Endothelial cell of umbilical vein (primary cell): ENCODE results near the gene PRKG1. TPM values are rescaled to one million over a fixed set of nuclear protein-coding genes. Genes with fewer than 3 reads are reported as not detected.

Experiments used
- BruUV-seq: library from RNA; stranded (reverse); fragments of 400-500 nt; replicated peaks from 2 replicates; lab custom pipeline; 2021; lab: Mats Ljungman, UMichigan
- CTCF ChIA-PET: fragments of 300-600, 350-600 bp; sonication (Branson Sonifier 250); formaldehyde crosslinking; loops from one replicate; lab custom pipeline; 2021; ENCODE audit warnings: antibody characterized with exemption, inconsistent platforms; lab: Charles Lee
- POLR2A ChIA-PET: fragments of 300-600, 350-600 bp; sonication (Branson Sonifier 250); formaldehyde crosslinking; loops from one replicate; lab custom pipeline; 2021; ENCODE audit warnings: antibody characterized with exemption, inconsistent platforms; lab: Charles Lee
- DNase-seq: peaks from one replicate; pipeline ENCODE4 v3.0.0-alpha.2; 2011; ENCODE audit warnings: low read depth, low spot score
- FAIRE-seq: peaks from 2 replicates; lab custom pipeline; 2011; peaks lifted over from hg19 to GRCh38; lab: Jason Lieb, UNC
- H2AFZ ChIP-seq: 2 replicates; pipeline ENCODE4 v1.6.0; 2012; ENCODE audit warnings: low read depth, low read length, control low read depth, inconsistent platforms
- H3K27ac ChIP-seq: 2 replicates; pipeline ENCODE4 v1.5.1; 2011; ENCODE audit warnings: low read depth, mild to moderate bottlenecking, control low read depth, low read length, moderate library complexity; ENCODE audit not compliant: insufficient read depth
- H3K27me3 ChIP-seq, 2 experiments: 2 replicates each; pipeline versions ENCODE4 v1.6.0 to v1.6.1; 2011; ENCODE audit warnings: low read length in 2 of 2, mixed read lengths in 1 of 2; ENCODE audit not compliant: control insufficient read depth in 2 of 2, insufficient read depth in 2 of 2
- H3K36me3 ChIP-seq, 2 experiments: 2 replicates in 1 of 2; 3 replicates in 1 of 2; pipeline ENCODE4 v1.5.1; 2011; ENCODE audit warnings: low read length in 2 of 2, mild to moderate bottlenecking in 1 of 2, moderate library complexity in 1 of 2; ENCODE audit not compliant: control insufficient read depth in 2 of 2, insufficient read depth in 2 of 2; ENCODE audit errors: extremely low read depth in 1 of 2
- H3K4me1 ChIP-seq: 3 replicates; pipeline ENCODE4 v1.5.1; 2011; ENCODE audit warnings: mild to moderate bottlenecking, low read length; ENCODE audit not compliant: control insufficient read depth, insufficient read depth; ENCODE audit errors: extremely low read depth
- H3K4me2 ChIP-seq: 2 replicates; pipeline ENCODE4 v1.6.1; 2011; ENCODE audit warnings: low read length, control low read depth, mixed read lengths; ENCODE audit not compliant: insufficient read depth
- H3K4me3 ChIP-seq, 3 experiments: fragments of 200-600 bp in 1 of 3; sonication (generic), shearing (Covaris generic) in 1 of 3; replicated peaks in 1 of 3; 2 replicates each; pipeline ENCODE4 v1.5.1; 2011 to 2016; ENCODE audit warnings: control low read depth in 3 of 3, low read length in 3 of 3, mild to moderate bottlenecking in 2 of 3, inconsistent platforms in 1 of 3, low read depth in 1 of 3, moderate library complexity in 1 of 3; ENCODE audit not compliant: insufficient read depth in 1 of 3
- H3K79me2 ChIP-seq: 2 replicates; pipeline ENCODE4 v1.6.0; 2012; ENCODE audit warnings: low read length, inconsistent platforms; ENCODE audit not compliant: control insufficient read depth, insufficient read depth
- H3K9ac ChIP-seq: replicated peaks from 2 replicates; pipeline ENCODE3; 2011; ENCODE audit warnings: low read length, control low read depth; ENCODE audit not compliant: insufficient read depth; ENCODE audit errors: extremely low read depth
- H3K9me1 ChIP-seq: replicated peaks from 3 replicates; pipeline ENCODE4 v1.6.0; 2011; ENCODE audit warnings: mild to moderate bottlenecking, low read length; ENCODE audit not compliant: control insufficient read depth, insufficient read depth; ENCODE audit errors: extremely low read depth
- H3K9me3 ChIP-seq: replicated peaks from 2 replicates; pipeline ENCODE4 v1.5.1; 2012; ENCODE audit warnings: low read length, inconsistent platforms; ENCODE audit not compliant: control insufficient read depth, insufficient read depth
- H4K20me1 ChIP-seq: replicated peaks from 2 replicates; pipeline ENCODE3; 2011; ENCODE audit warnings: mild to moderate bottlenecking, low read length; ENCODE audit not compliant: control insufficient read depth, insufficient read depth; ENCODE audit errors: extremely low read depth
- CTCF ChIP-seq, 2 donors: IDR thresholded peaks; 1 replicate in 1 of 2; 2 replicates in 1 of 2; pipeline ENCODE4 v1.5.1; 2011; ENCODE audit warnings: low read length in 2 of 2, mild to moderate bottlenecking in 2 of 2, moderate library complexity in 2 of 2, control low read depth in 1 of 2, inconsistent platforms in 1 of 2, low read depth in 1 of 2; ENCODE audit not compliant: insufficient read depth in 1 of 2; ENCODE audit errors: extremely low read depth in 1 of 2
- EZH2 ChIP-seq: IDR thresholded peaks from 2 replicates; pipeline ENCODE4 v1.6.1; 2012; ENCODE audit warnings: borderline replicate concordance, low read depth, mild to moderate bottlenecking, moderate library complexity, low read length, inconsistent platforms; ENCODE audit not compliant: severe bottlenecking
- FOS ChIP-seq: IDR thresholded peaks from 2 replicates; pipeline ENCODE4 v1.6.1; 2011; ENCODE audit warnings: mild to moderate bottlenecking, low read length, moderate library complexity, borderline replicate concordance; ENCODE audit not compliant: insufficient read depth
- GATA2 ChIP-seq: IDR thresholded peaks from 2 replicates; pipeline ENCODE4 v1.7.0; 2011; ENCODE audit warnings: low read depth, mild to moderate bottlenecking, moderate library complexity, mixed read lengths, low read length; ENCODE audit not compliant: insufficient read length, insufficient read depth
- JUN ChIP-seq: IDR thresholded peaks from 2 replicates; pipeline ENCODE4 v1.6.1; 2011; ENCODE audit warnings: borderline replicate concordance, low read depth; ENCODE audit not compliant: insufficient read length, insufficient read depth
- MYC ChIP-seq: IDR thresholded peaks from one replicate; pipeline ENCODE4 v1.6.1; 2011; ENCODE audit warnings: mild to moderate bottlenecking, low read depth, low read length
- POLR2A ChIP-seq: IDR thresholded peaks from 2 replicates; pipeline ENCODE4 v1.6.1; 2012; ENCODE audit warnings: low read depth, mild to moderate bottlenecking, control low read depth, low read length
- dilution Hi-C: fragments of 300-500 bp; cut with MboI; formaldehyde crosslinking; loops from one replicate; pipeline ENCODE4 v1.15.0; 2019; ENCODE audit warnings: low sequenced_read_pairs; ENCODE audit not compliant: extremely low pct_ligation_motif_present
- intact Hi-C: fragments of 100-400 bp; cut with micrococcal nuclease; formaldehyde crosslinking; loops from one replicate; pipeline ENCODE4 v1.10.0; 2022
- polyA plus RNA-seq, 4 experiments: library from polyadenylated mRNA; depleted of rRNA in 3 of 4; stranded (reverse) in 3 of 4; unstranded in 1 of 4; fragments of >200 nt; gene quantifications; 2 replicates each; pipeline versions ENCODE4 v1.2.1 to v1.2.3, GENCODE V29; 2011 to 2012; ENCODE audit warnings: missing spikeins in 1 of 4
- total RNA-seq: library from RNA; stranded (reverse); gene quantifications from 2 replicates; pipeline ENCODE4 v1.2.3, GENCODE V29; 2021

The PRKG1 gene
- total and polyA plus RNA-seq, 2 donors (not counting 3 experiments of a cell fraction or from before 2014, with no cell fraction given), result 0.01 to 0.18 TPM

- no TSS peak for BruUV-seq
- Histone ChIP-seq H3K36me3 (no peaks in the 10 kb centered on the region), H3K4me1 (no peaks in the 10 kb centered on the region), H3K27ac (no peak overlapping the region), H3K9me3 (no peaks in the 10 kb centered on the region), H3K27me3 (peaks cover 4 to 24% of the 10 kb centered on the region in 2 experiments), H3K4me2 (no peak overlapping the region), H3K9me1 (no peaks in the 10 kb centered on the region), H3K4me3 (no peak overlapping the region), H4K20me1 (no peaks in the 10 kb centered on the region), H3K79me2 (no peaks in the 10 kb centered on the region), H2AFZ (no peak overlapping the region), H3K9ac (no peak overlapping the region)
- ChIA-PET CTCF (no interaction called here), POLR2A (no interaction called here)
- FAIRE-seq (no peak), DNase-seq (no peak)
- no peak for TF ChIP-seq EZH2
- no peak for TF ChIP-seq POLR2A
- no peak for TF ChIP-seq MYC
- no peak for TF ChIP-seq JUN
- TF ChIP-seq FOS, result no peak
- no peak for TF ChIP-seq GATA2
- dilution Hi-C loops (no loop called here), intact Hi-C loops (no loop called here)
Measured at GRCh38 chr10:51705774-51706173, 631.5 kb downstream of the PRKG1 start.

- no peaks in the 10 kb centered on the region for H3K79me2 ChIP-seq
- no peaks in the 10 kb centered on the region for H3K4me1 ChIP-seq
- H3K4me2 ChIP-seq, result no peak overlapping the region
- no peaks in the 10 kb centered on the region for H3K9me3 ChIP-seq
- intact Hi-C loops, result no loop called here
- no peak for FAIRE-seq
- H3K27me3 ChIP-seq, result peaks cover 4 to 24% of the 10 kb centered on the region in 2 experiments
- CTCF ChIA-PET, result no interaction called here
- TF ChIP-seq GATA2 (no peak), EZH2 (no peak), POLR2A (no peak), CTCF (IDR thresholded peaks at IDR 0.05; ENCODE audit: extremely low read depth in 1 of 2, insufficient read depth in 1 of 2, low read depth in 1 of 2, low read length in 2 of 2) (no peak), JUN (no peak)
- no peak overlapping the region for H3K27ac ChIP-seq
- no peaks in the 10 kb centered on the region for H3K36me3 ChIP-seq
- H3K9me1 ChIP-seq, result no peaks in the 10 kb centered on the region
- BruUV-seq, result no TSS peak
- DNase-seq, result no peak
- no peaks in the 10 kb centered on the region for H4K20me1 ChIP-seq
- dilution Hi-C loops, result no loop called here
- POLR2A ChIA-PET, result no interaction called here
- no peak overlapping the region for H3K4me3 ChIP-seq
- H2AFZ ChIP-seq, result no peak overlapping the region
- no peak overlapping the region for H3K9ac ChIP-seq
Measured at GRCh38 chr10:51706225-51706624, 631.9 kb downstream of the PRKG1 start.
